Measurements from ENCODE around the gene A2ML1.

DNA sequence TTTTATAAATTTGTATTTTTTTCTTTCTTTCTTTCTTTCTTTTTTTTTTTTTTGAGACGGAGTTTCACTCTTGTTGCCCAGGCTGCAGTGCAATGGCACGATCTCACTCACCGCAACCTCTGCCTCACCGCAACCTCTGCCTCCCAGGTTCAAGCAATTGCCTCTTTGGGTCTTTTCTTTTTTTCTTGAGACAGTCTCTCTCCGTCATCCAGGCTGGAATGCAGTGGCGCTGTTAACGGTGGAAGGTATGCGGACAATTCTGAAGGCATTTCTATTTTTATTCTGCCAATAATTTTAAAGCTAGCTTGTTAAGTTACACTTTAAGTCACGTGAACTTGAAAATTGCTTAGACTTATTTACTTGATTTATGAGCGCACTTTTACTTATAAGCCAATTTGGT, 83.1 kb downstream of the A2ML1 start:
- TF ChIP-seq EP300 (IDR thresholded peaks at IDR 0.05): no peak
- no peak for TF ChIP-seq POLR2A (IDR thresholded peaks at IDR 0.05)
- no peak for TF ChIP-seq POLR2AphosphoS5 (IDR thresholded peaks at IDR 0.05)
- TF ChIP-seq, protein P1, sequence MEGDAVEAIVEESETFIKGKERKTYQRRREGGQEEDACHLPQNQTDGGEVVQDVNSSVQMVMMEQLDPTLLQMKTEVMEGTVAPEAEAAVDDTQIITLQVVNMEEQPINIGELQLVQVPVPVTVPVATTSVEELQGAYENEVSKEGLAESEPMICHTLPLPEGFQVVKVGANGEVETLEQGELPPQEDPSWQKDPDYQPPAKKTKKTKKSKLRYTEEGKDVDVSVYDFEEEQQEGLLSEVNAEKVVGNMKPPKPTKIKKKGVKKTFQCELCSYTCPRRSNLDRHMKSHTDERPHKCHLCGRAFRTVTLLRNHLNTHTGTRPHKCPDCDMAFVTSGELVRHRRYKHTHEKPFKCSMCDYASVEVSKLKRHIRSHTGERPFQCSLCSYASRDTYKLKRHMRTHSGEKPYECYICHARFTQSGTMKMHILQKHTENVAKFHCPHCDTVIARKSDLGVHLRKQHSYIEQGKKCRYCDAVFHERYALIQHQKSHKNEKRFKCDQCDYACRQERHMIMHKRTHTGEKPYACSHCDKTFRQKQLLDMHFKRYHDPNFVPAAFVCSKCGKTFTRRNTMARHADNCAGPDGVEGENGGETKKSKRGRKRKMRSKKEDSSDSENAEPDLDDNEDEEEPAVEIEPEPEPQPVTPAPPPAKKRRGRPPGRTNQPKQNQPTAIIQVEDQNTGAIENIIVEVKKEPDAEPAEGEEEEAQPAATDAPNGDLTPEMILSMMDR (IDR thresholded peaks at IDR 0.05): peak in 1 of 4 experiments; percentile 12

Measured in gastroesophageal sphincter (tissue), 3 donors.